ENCODE results near the gene SLIT3. TPM values are rescaled to one million over a fixed set of nuclear protein-coding genes. Genes with fewer than 3 reads are reported as not detected.

Gene SLIT3
- total RNA-seq, 1 donor from 2014 or later = 82.6 TPM

- DNase-seq (ENCODE audit: low spot score) = no peak
Measured at GRCh38 chr5:169083394-169084018, 217.4 kb downstream of the SLIT3 start.

- DNase-seq (ENCODE audit: low spot score) = no peak
Measured at GRCh38 chr5:169081000-169081724, 219.8 kb downstream of the SLIT3 start.

GRCh38 chr5:169080448-169080911 lies 220.5 kb downstream of the SLIT3 start:
- DNase-seq (ENCODE audit: low spot score) = no peak

GRCh38 chr5:169079697-169080096 lies 221.2 kb downstream of the SLIT3 start:
- no peak for DNase-seq (ENCODE audit: low spot score)

- DNase-seq (ENCODE audit: low spot score) = no peak
Measured at GRCh38 chr5:169074839-169075238, 226.1 kb downstream of the SLIT3 start.

GRCh38 chr5:169072233-169072632 lies 228.7 kb downstream of the SLIT3 start:
- no peak for DNase-seq (ENCODE audit: low spot score)

- DNase-seq (ENCODE audit: low spot score) = no peak
Measured at GRCh38 chr5:169070413-169070812, 230.5 kb downstream of the SLIT3 start.

GRCh38 chr5:169067751-169068173 lies 233.2 kb downstream of the SLIT3 start:
- DNase-seq (ENCODE audit: low spot score) = peak; percentile 89

GRCh38 chr5:169065400-169065799 lies 235.5 kb downstream of the SLIT3 start:
- peak; percentile 54 for DNase-seq (ENCODE audit: low spot score)

GRCh38 chr5:169064093-169064492 lies 236.8 kb downstream of the SLIT3 start:
- DNase-seq (ENCODE audit: low spot score) = peak; percentile 85

GRCh38 chr5:169063316-169063953 lies 237.5 kb downstream of the SLIT3 start:
- DNase-seq (ENCODE audit: low spot score) = peak; percentile 36

- DNase-seq (ENCODE audit: low spot score) = no peak
Measured at GRCh38 chr5:169062690-169063089, 238.2 kb downstream of the SLIT3 start.

GRCh38 chr5:169054506-169054905 lies 246.4 kb downstream of the SLIT3 start:
- DNase-seq (ENCODE audit: low spot score) = no peak

GRCh38 chr5:169052207-169052606 lies 248.7 kb downstream of the SLIT3 start:
- DNase-seq (ENCODE audit: low spot score) = no peak

- DNase-seq (ENCODE audit: low spot score) = no peak
Measured at GRCh38 chr5:169051351-169051750, 249.6 kb downstream of the SLIT3 start.

- peak; percentile 53 for DNase-seq (ENCODE audit: low spot score)
Measured at GRCh38 chr5:169050636-169051035, 250.3 kb downstream of the SLIT3 start.

- peak; percentile 63 for DNase-seq (ENCODE audit: low spot score)
Measured at GRCh38 chr5:169050146-169050571, 250.8 kb downstream of the SLIT3 start.

- no peak for DNase-seq (ENCODE audit: low spot score)
Measured at GRCh38 chr5:169049712-169050111, 251.2 kb downstream of the SLIT3 start.

- DNase-seq (ENCODE audit: low spot score) = no peak
Measured at GRCh38 chr5:169048181-169049125, 252.5 kb downstream of the SLIT3 start.

GRCh38 chr5:169044962-169045361 lies 256.0 kb downstream of the SLIT3 start:
- no peak for DNase-seq (ENCODE audit: low spot score)

- DNase-seq (ENCODE audit: low spot score) = no peak
Measured at GRCh38 chr5:169041180-169041579, 259.8 kb downstream of the SLIT3 start.

Data from umbilical cord (tissue), 2 donors.